Endothelial cell of umbilical vein (primary cell): ENCODE results near the gene ADAM33. TPM values are rescaled to one million over a fixed set of nuclear protein-coding genes. Genes with fewer than 3 reads are reported as not detected.

Source experiments
- BruUV-seq: library from RNA; stranded (reverse); fragments of 400-500 nt; replicated peaks from 2 replicates; lab custom pipeline; 2021; lab: Mats Ljungman, UMichigan
- CTCF ChIA-PET: fragments of 300-600, 350-600 bp; sonication (Branson Sonifier 250); formaldehyde crosslinking; loops from one replicate; lab custom pipeline; 2021; ENCODE audit warnings: antibody characterized with exemption, inconsistent platforms; lab: Charles Lee
- POLR2A ChIA-PET: fragments of 300-600, 350-600 bp; sonication (Branson Sonifier 250); formaldehyde crosslinking; loops from one replicate; lab custom pipeline; 2021; ENCODE audit warnings: antibody characterized with exemption, inconsistent platforms; lab: Charles Lee
- DNase-seq: peaks from one replicate; pipeline ENCODE4 v3.0.0-alpha.2; 2011; ENCODE audit warnings: low read depth, low spot score
- FAIRE-seq: peaks from 2 replicates; lab custom pipeline; 2011; peaks lifted over from hg19 to GRCh38; lab: Jason Lieb, UNC
- H2AFZ ChIP-seq: 2 replicates; pipeline ENCODE4 v1.6.0; 2012; ENCODE audit warnings: low read depth, low read length, control low read depth, inconsistent platforms
- H3K27ac ChIP-seq: 2 replicates; pipeline ENCODE4 v1.5.1; 2011; ENCODE audit warnings: low read depth, mild to moderate bottlenecking, control low read depth, low read length, moderate library complexity; ENCODE audit not compliant: insufficient read depth
- H3K27me3 ChIP-seq, 2 experiments: 2 replicates each; pipeline versions ENCODE4 v1.6.0 to v1.6.1; 2011; ENCODE audit warnings: low read length in 2 of 2, mixed read lengths in 1 of 2; ENCODE audit not compliant: control insufficient read depth in 2 of 2, insufficient read depth in 2 of 2
- H3K36me3 ChIP-seq, 2 experiments: 2 replicates in 1 of 2; 3 replicates in 1 of 2; pipeline ENCODE4 v1.5.1; 2011; ENCODE audit warnings: low read length in 2 of 2, mild to moderate bottlenecking in 1 of 2, moderate library complexity in 1 of 2; ENCODE audit not compliant: control insufficient read depth in 2 of 2, insufficient read depth in 2 of 2; ENCODE audit errors: extremely low read depth in 1 of 2
- H3K4me1 ChIP-seq: 3 replicates; pipeline ENCODE4 v1.5.1; 2011; ENCODE audit warnings: mild to moderate bottlenecking, low read length; ENCODE audit not compliant: control insufficient read depth, insufficient read depth; ENCODE audit errors: extremely low read depth
- H3K4me2 ChIP-seq: 2 replicates; pipeline ENCODE4 v1.6.1; 2011; ENCODE audit warnings: low read length, control low read depth, mixed read lengths; ENCODE audit not compliant: insufficient read depth
- H3K4me3 ChIP-seq, 3 experiments: fragments of 200-600 bp in 1 of 3; sonication (generic), shearing (Covaris generic) in 1 of 3; replicated peaks in 1 of 3; 2 replicates each; pipeline ENCODE4 v1.5.1; 2011 to 2016; ENCODE audit warnings: control low read depth in 3 of 3, low read length in 3 of 3, mild to moderate bottlenecking in 2 of 3, inconsistent platforms in 1 of 3, low read depth in 1 of 3, moderate library complexity in 1 of 3; ENCODE audit not compliant: insufficient read depth in 1 of 3
- H3K79me2 ChIP-seq: 2 replicates; pipeline ENCODE4 v1.6.0; 2012; ENCODE audit warnings: low read length, inconsistent platforms; ENCODE audit not compliant: control insufficient read depth, insufficient read depth
- H3K9ac ChIP-seq: replicated peaks from 2 replicates; pipeline ENCODE3; 2011; ENCODE audit warnings: low read length, control low read depth; ENCODE audit not compliant: insufficient read depth; ENCODE audit errors: extremely low read depth
- H3K9me1 ChIP-seq: replicated peaks from 3 replicates; pipeline ENCODE4 v1.6.0; 2011; ENCODE audit warnings: mild to moderate bottlenecking, low read length; ENCODE audit not compliant: control insufficient read depth, insufficient read depth; ENCODE audit errors: extremely low read depth
- H3K9me3 ChIP-seq: replicated peaks from 2 replicates; pipeline ENCODE4 v1.5.1; 2012; ENCODE audit warnings: low read length, inconsistent platforms; ENCODE audit not compliant: control insufficient read depth, insufficient read depth
- H4K20me1 ChIP-seq: replicated peaks from 2 replicates; pipeline ENCODE3; 2011; ENCODE audit warnings: mild to moderate bottlenecking, low read length; ENCODE audit not compliant: control insufficient read depth, insufficient read depth; ENCODE audit errors: extremely low read depth
- EZH2 ChIP-seq: IDR thresholded peaks from 2 replicates; pipeline ENCODE4 v1.6.1; 2012; ENCODE audit warnings: borderline replicate concordance, low read depth, mild to moderate bottlenecking, moderate library complexity, low read length, inconsistent platforms; ENCODE audit not compliant: severe bottlenecking
- FOS ChIP-seq: IDR thresholded peaks from 2 replicates; pipeline ENCODE4 v1.6.1; 2011; ENCODE audit warnings: mild to moderate bottlenecking, low read length, moderate library complexity, borderline replicate concordance; ENCODE audit not compliant: insufficient read depth
- GATA2 ChIP-seq: IDR thresholded peaks from 2 replicates; pipeline ENCODE4 v1.7.0; 2011; ENCODE audit warnings: low read depth, mild to moderate bottlenecking, moderate library complexity, mixed read lengths, low read length; ENCODE audit not compliant: insufficient read length, insufficient read depth
- JUN ChIP-seq: IDR thresholded peaks from 2 replicates; pipeline ENCODE4 v1.6.1; 2011; ENCODE audit warnings: borderline replicate concordance, low read depth; ENCODE audit not compliant: insufficient read length, insufficient read depth
- MYC ChIP-seq: IDR thresholded peaks from one replicate; pipeline ENCODE4 v1.6.1; 2011; ENCODE audit warnings: mild to moderate bottlenecking, low read depth, low read length
- POLR2A ChIP-seq: IDR thresholded peaks from 2 replicates; pipeline ENCODE4 v1.6.1; 2012; ENCODE audit warnings: low read depth, mild to moderate bottlenecking, control low read depth, low read length
- POLR2AphosphoS5 ChIP-seq: IDR thresholded peaks from 2 replicates; pipeline ENCODE4 v1.6.1; 2012; ENCODE audit warnings: low read depth, mild to moderate bottlenecking, control low read depth, low read length, moderate library complexity; ENCODE audit not compliant: insufficient read depth
- dilution Hi-C: fragments of 300-500 bp; cut with MboI; formaldehyde crosslinking; loops from one replicate; pipeline ENCODE4 v1.15.0; 2019; ENCODE audit warnings: low sequenced_read_pairs; ENCODE audit not compliant: extremely low pct_ligation_motif_present
- intact Hi-C: fragments of 100-400 bp; cut with micrococcal nuclease; formaldehyde crosslinking; loops from one replicate; pipeline ENCODE4 v1.10.0; 2022
- polyA plus RNA-seq, 4 experiments: library from polyadenylated mRNA; depleted of rRNA in 3 of 4; stranded (reverse) in 3 of 4; unstranded in 1 of 4; fragments of >200 nt; gene quantifications; 2 replicates each; pipeline versions ENCODE4 v1.2.1 to v1.2.3, GENCODE V29; 2011 to 2012; ENCODE audit warnings: missing spikeins in 1 of 4
- total RNA-seq: library from RNA; stranded (reverse); gene quantifications from 2 replicates; pipeline ENCODE4 v1.2.3, GENCODE V29; 2021
- TF ChIP-seq, protein P1 (sequence below): IDR thresholded peaks from 2 replicates; pipeline ENCODE4 v1.6.1; 2011; ENCODE audit not compliant: insufficient read depth, insufficient read length
- TF ChIP-seq, protein P2 (sequence below), 2 donors: IDR thresholded peaks; 1 replicate in 1 of 2; 2 replicates in 1 of 2; pipeline ENCODE4 v1.5.1; 2011; ENCODE audit warnings: low read length in 2 of 2, mild to moderate bottlenecking in 2 of 2, moderate library complexity in 2 of 2, control low read depth in 1 of 2, inconsistent platforms in 1 of 2, low read depth in 1 of 2; ENCODE audit not compliant: insufficient read depth in 1 of 2; ENCODE audit errors: extremely low read depth in 1 of 2

ADAM33 gene
- total and polyA plus RNA-seq, 2 donors (not counting 3 experiments of a cell fraction or from before 2014, with no cell fraction given), result 0.06 to 0.18 TPM

DNA sequence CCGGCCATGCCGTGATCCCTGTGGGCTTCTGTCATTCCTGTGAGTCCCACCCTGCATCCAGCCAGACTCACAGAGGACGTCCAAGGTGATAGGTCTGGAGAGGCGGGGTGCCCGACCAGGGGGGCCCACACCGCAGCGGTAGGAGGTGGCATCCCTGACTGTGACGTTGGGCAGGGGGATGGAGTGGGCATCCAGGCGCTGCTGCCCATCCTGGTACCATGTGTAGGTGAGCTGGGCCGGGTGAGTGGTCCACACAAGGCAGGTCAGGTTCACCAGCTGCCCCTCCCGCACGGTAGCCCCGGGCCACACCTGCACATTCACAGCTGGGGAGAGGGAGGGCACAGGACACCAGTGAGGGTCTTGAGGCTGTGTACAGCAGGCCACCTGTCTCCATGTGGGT, 11.6 kb upstream of the ADAM33 start:
- H3K79me2 ChIP-seq, result no peaks in the 10 kb centered on the region
- POLR2A ChIA-PET, result no interaction called here
- DNase-seq (no peak), FAIRE-seq (no peak)
- intact Hi-C loops (no loop called here), dilution Hi-C loops (no loop called here)
- no peak overlapping the region for H2AFZ ChIP-seq
- no peak overlapping the region for H3K9ac ChIP-seq
- TF ChIP-seq MYC, result no peak
- TF ChIP-seq POLR2AphosphoS5, result no peak
- TF ChIP-seq JUN, result no peak
- TF ChIP-seq GATA2, result no peak
- TF ChIP-seq, protein P1, sequence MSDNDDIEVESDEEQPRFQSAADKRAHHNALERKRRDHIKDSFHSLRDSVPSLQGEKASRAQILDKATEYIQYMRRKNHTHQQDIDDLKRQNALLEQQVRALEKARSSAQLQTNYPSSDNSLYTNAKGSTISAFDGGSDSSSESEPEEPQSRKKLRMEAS, result no peak
- TF ChIP-seq EZH2, result no peak
- TF ChIP-seq FOS, result no peak
- TF ChIP-seq, protein P2, sequence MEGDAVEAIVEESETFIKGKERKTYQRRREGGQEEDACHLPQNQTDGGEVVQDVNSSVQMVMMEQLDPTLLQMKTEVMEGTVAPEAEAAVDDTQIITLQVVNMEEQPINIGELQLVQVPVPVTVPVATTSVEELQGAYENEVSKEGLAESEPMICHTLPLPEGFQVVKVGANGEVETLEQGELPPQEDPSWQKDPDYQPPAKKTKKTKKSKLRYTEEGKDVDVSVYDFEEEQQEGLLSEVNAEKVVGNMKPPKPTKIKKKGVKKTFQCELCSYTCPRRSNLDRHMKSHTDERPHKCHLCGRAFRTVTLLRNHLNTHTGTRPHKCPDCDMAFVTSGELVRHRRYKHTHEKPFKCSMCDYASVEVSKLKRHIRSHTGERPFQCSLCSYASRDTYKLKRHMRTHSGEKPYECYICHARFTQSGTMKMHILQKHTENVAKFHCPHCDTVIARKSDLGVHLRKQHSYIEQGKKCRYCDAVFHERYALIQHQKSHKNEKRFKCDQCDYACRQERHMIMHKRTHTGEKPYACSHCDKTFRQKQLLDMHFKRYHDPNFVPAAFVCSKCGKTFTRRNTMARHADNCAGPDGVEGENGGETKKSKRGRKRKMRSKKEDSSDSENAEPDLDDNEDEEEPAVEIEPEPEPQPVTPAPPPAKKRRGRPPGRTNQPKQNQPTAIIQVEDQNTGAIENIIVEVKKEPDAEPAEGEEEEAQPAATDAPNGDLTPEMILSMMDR (IDR thresholded peaks at IDR 0.05; ENCODE audit: extremely low read depth in 1 of 2, insufficient read depth in 1 of 2, low read depth in 1 of 2, low read length in 2 of 2), result no peak
- TF ChIP-seq POLR2A, result no peak
- H3K4me3 ChIP-seq, result no peak overlapping the region
- H3K27me3 ChIP-seq, result no peaks in the 10 kb centered on the region
- H3K9me3 ChIP-seq, result no peaks in the 10 kb centered on the region
- no TSS peak for BruUV-seq
- no peak overlapping the region for H3K4me2 ChIP-seq
- H4K20me1 ChIP-seq, result no peaks in the 10 kb centered on the region
- H3K4me1 ChIP-seq, result no peaks in the 10 kb centered on the region
- no peaks in the 10 kb centered on the region for H3K36me3 ChIP-seq
- no peaks in the 10 kb centered on the region for H3K9me1 ChIP-seq
- H3K27ac ChIP-seq, result no peak overlapping the region
- CTCF ChIA-PET, result interaction anchor here (5.0 to 12.6 kb wide), 2 partner anchors 16 to 17 kb away, joined by 39 to 112 read pairs; no protein-coding TSS in a partner anchor
